Uterus (tissue), 4 donors: ENCODE results near the gene KRT85. TPM values are rescaled to one million over a fixed set of nuclear protein-coding genes. Genes with fewer than 3 reads are reported as not detected.
A peak's percentile ranks its signal among the peaks of the same experiment; 100 is the strongest.

Experiments
- DNase-seq, 2 donors: peaks; one replicate each; pipeline ENCODE4 v3.0.0-alpha.2; 2019 to 2020
- H3K27ac ChIP-seq, 2 donors: fragments of 200-600 bp; sonication (generic); 1 replicate in 1 of 2; 2 replicates in 1 of 2; pipeline ENCODE4 v1.5.1; 2016 to 2018
- H3K27me3 ChIP-seq, 2 donors: fragments of 200-600 bp; sonication (generic); one replicate each; pipeline ENCODE4 v1.5.1; 2018 to 2019; ENCODE audit warnings: control low read depth in 1 of 2
- H3K36me3 ChIP-seq, 2 donors: fragments of 200-600 bp; sonication (generic); one replicate each; pipeline ENCODE4 v1.5.1; 2019; ENCODE audit warnings: control low read depth in 1 of 2
- H3K4me1 ChIP-seq, 2 donors: fragments of 200-600 bp; sonication (generic); one replicate each; pipeline ENCODE4 v1.5.1; 2018 to 2019; ENCODE audit warnings: control low read depth in 1 of 2
- H3K4me3 ChIP-seq, 2 donors: fragments of 200-600 bp; sonication (generic); 1 replicate in 1 of 2; 2 replicates in 1 of 2; pipeline ENCODE4 v1.5.1; 2018 to 2019; ENCODE audit warnings: mild to moderate bottlenecking in 1 of 2
- H3K9me3 ChIP-seq, 2 donors: fragments of 200-600 bp; sonication (generic); one replicate each; pipeline ENCODE4 v1.5.1; 2019; ENCODE audit warnings: control low read depth in 1 of 2
- POLR2A ChIP-seq, 2 donors: fragments of 450-650 bp; IDR thresholded peaks; one replicate each; pipeline ENCODE4 v1.6.1; 2016; ENCODE audit warnings: antibody characterized with exemption in 2 of 2, mild to moderate bottlenecking in 1 of 2, moderate library complexity in 1 of 2
- intact Hi-C: fragments of 100-400 bp; cut with DNase I; formaldehyde crosslinking; loops from one replicate; pipeline ENCODE4 v1.15.1; 2023; ENCODE audit warnings: low total_unique reads
- total RNA-seq, 4 donors: library from RNA; depleted of rRNA in 3 of 4; stranded (reverse); fragments of >200 nt in 3 of 4; gene quantifications; one replicate each; pipeline versions ENCODE4 v1.1.0 to v1.2.4, GENCODE V29; 2014 to 2023
- TF ChIP-seq, protein P1 (sequence below), 4 experiments: fragments of 200-600 bp in 2 of 4; fragments of 450-650 bp in 2 of 4; sonication (generic) in 2 of 4; IDR thresholded peaks; one replicate each; pipeline ENCODE4 v1.5.1; 2016 to 2019; ENCODE audit warnings: antibody characterized with exemption in 4 of 4, mild to moderate bottlenecking in 2 of 4, moderate library complexity in 1 of 4
- donor health status: DM: yes; HTN: yes; CAD: no.

The KRT85 gene
- total RNA-seq, 4 donors from 2014 or later = 0.76 TPM; not detected in 3

GRCh38 chr12:52390739-52391617, 23.7 kb upstream of the KRT85 start:
- TF ChIP-seq, protein P1, sequence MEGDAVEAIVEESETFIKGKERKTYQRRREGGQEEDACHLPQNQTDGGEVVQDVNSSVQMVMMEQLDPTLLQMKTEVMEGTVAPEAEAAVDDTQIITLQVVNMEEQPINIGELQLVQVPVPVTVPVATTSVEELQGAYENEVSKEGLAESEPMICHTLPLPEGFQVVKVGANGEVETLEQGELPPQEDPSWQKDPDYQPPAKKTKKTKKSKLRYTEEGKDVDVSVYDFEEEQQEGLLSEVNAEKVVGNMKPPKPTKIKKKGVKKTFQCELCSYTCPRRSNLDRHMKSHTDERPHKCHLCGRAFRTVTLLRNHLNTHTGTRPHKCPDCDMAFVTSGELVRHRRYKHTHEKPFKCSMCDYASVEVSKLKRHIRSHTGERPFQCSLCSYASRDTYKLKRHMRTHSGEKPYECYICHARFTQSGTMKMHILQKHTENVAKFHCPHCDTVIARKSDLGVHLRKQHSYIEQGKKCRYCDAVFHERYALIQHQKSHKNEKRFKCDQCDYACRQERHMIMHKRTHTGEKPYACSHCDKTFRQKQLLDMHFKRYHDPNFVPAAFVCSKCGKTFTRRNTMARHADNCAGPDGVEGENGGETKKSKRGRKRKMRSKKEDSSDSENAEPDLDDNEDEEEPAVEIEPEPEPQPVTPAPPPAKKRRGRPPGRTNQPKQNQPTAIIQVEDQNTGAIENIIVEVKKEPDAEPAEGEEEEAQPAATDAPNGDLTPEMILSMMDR (IDR thresholded peaks at IDR 0.05) = peak in 3 of 4 experiments; percentile 22 to 40 (median 35)
- no peak for TF ChIP-seq POLR2A (IDR thresholded peaks at IDR 0.05)
- Histone ChIP-seq H3K27ac (no peak overlapping the region), H3K4me1 (no peaks in the 10 kb centered on the region), H3K4me3 (no peak overlapping the region), H3K27me3 (no peaks in the 10 kb centered on the region), H3K9me3 (no peaks in the 10 kb centered on the region), H3K36me3 (no peaks in the 10 kb centered on the region)
- DNase-seq = no peak
- intact Hi-C loops = no loop called here

DNA sequence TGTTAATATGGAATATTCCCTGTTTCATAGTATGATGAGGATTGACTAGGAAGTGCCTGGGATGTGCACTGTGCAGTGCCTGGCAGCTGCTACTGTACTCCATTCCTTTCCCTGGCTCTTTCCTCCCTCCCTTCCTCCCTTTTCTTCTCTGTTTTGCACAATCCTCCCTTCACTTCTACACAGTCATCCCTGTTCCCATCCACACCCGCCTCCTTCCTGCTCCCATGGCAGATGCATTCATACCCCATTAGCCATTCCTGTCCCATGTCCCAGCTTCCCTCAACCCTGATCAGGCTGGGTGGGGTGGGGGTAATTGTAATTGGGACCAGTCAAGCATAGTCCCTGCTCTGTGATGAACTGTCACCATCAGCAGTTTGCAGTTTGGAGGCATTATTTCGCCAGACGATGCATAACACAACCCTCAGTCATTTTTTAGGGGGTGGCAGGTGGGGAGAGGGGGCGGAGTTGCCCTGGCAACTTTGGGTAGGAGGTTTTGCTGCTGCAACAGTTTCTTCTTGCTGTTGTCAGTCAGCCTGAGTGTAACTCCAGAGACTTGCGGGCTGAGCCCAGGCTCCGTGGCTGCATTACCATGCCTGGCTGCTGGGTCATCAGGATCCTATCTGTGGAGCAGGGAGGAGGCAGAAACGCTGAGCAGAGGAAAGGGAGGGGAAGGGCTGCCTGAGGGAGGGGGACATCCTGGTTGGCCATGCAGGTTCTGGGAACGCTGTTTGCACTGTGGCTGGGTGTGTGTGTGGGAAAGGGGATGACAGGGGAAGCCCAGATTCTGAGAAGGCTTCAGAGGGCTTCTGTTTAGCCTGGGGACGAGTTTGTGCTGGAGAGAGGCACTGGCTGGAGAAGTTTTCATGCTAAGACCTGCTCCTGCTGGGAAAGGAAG, 22.3 kb upstream of the KRT85 start:
- no peaks in the 10 kb centered on the region for H3K9me3 ChIP-seq
- H3K27ac ChIP-seq = no peak overlapping the region
- H3K36me3 ChIP-seq = no peaks in the 10 kb centered on the region
- no peaks in the 10 kb centered on the region for H3K27me3 ChIP-seq
- no peaks in the 10 kb centered on the region for H3K4me1 ChIP-seq
- DNase-seq = no peak
- no peak overlapping the region for H3K4me3 ChIP-seq
- TF ChIP-seq, protein P1 (IDR thresholded peaks at IDR 0.05) = no peak
- TF ChIP-seq POLR2A (IDR thresholded peaks at IDR 0.05) = no peak
- intact Hi-C loops = no loop called here

DNA sequence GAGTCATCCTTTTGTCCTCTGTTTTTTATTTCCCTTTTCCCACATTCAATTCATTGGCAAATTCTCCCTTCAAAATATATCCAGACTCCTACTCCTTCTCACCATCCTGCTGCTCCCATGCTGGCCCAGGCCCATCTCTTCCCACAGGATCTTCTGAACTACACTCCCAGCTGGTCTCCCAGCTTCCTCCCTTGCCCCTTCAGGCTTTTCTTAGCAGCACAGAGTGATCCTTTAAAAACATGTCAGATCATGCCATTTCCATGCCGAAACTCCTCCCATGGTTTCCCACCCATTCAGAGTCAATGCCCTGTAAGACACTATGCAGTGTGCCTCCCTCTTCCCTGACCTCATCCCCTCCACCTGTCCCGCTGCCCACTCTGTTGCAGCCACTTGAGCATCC, 20.6 kb upstream of the KRT85 start:
- Histone ChIP-seq H3K36me3 (no peaks in the 10 kb centered on the region), H3K27me3 (no peaks in the 10 kb centered on the region), H3K4me3 (no peak overlapping the region), H3K4me1 (no peaks in the 10 kb centered on the region), H3K9me3 (no peaks in the 10 kb centered on the region), H3K27ac (no peak overlapping the region)
- no peak for DNase-seq
- no peak for TF ChIP-seq POLR2A (IDR thresholded peaks at IDR 0.05)
- TF ChIP-seq, protein P1 (IDR thresholded peaks at IDR 0.05) = no peak
- intact Hi-C loops = no loop called here

DNA sequence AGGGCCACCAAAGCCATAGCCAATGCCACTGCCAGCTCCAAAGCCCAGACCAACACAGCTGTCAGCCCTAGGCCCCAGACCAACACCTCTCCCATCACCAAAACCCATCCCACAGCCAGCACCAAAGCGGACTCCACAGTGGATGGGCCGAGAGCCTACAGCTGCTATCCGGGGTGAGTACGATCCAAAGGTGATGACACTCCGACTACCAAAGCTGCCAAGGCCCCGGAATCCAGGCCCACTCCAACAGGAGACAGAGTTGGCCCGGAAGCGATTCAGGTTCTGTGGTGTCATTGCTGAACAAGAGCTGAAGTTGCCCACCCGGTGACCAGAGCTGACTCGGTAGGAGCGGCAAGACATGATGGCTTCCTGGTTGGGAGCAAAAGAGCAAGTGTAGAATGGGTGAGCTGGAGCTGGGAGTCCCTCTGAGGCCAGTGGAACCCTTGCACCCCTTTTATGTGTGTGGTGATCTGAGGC, 18.0 kb upstream of the KRT85 start, which contains the start of gene KRT84:
Gene KRT84 (minus strand): TSS at position 427 of the 477 bp plus-strand sequence. CDS start 67 bp downstream, at position 360.
- Histone ChIP-seq H3K36me3 (no peaks in the 10 kb centered on the region), H3K4me1 (no peaks in the 10 kb centered on the region), H3K27ac (no peak within 1 kb of the TSS), H3K27me3 (no peaks in the 10 kb centered on the region), H3K9me3 (no peaks in the 10 kb centered on the region), H3K4me3 (no peak within 1 kb of the TSS)
- no peak for TF ChIP-seq POLR2A (IDR thresholded peaks at IDR 0.05)
- TF ChIP-seq, protein P1 (IDR thresholded peaks at IDR 0.05) = no peak
- intact Hi-C loops = no loop called here
- DNase-seq = no peak
